NCI-H2107 (cell line): ENCODE results near the gene MLLT3.
"Not testable (repeated sequence)": the region's sequence is repeated elsewhere in the genome, so short reads cannot be mapped to it uniquely, and the experiment has no call there.

Experiments
- DNase-seq: peaks from one replicate; lab custom pipeline; 2025; lab: John Stamatoyannopoulos, UW

Gene MLLT3

DNA sequence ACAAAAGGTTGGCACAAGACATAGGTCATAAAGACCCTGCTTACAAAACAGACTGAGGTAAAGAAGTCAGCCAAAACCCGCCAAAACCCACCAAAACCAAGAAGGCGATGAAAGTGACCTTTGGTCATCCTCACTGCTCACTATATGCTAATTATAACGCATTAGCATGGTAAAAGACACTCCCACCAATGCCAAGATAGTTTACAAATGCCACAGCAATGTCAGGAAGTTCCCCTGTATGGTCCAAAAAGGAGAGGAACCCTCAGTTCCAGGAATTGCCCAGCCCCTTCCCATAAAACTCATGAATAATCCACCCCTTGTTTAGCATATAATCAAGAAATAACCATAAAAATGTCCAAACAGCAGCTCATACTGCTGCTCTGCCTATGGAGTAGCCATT is 27.7 kb downstream of the MLLT3 start:
- DNase-seq, result no peak

DNA sequence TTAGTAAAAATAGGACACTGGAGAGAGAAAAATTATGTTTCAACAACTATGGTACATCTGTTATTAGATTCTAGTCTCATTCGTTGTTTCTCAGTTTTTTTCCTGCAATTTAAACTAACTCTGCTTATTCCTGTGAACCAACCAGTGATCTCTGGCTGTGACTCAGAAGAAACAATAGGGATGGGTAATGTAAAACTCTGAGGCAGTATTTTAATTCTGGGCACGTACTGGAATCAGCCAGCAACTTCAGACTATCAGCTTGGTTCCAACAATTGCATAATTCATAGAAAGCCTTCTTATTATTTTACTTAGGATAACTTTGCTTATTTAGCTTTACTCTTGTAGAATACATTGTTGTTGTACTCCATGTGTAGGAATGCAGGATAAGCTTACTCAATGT is 28.8 kb downstream of the MLLT3 start:
- DNase-seq, result no peak

DNA sequence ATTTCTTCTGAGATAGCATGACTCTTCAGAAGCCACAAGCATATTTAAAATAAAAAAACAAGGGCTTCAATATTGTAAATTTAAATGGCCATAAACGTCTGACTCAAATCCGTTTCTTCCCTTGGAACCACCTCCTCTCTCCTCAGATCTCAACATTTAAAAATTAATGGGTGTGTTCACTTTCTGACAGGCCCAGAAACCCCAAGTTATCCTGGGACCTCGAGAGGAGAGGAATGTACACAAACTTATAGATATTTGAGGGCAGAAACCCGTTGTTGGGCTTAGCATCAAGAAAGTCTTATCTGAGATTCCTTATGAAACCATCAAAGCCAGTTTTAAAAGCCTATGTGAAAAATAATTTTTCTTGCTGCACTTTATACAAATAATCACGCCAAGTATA is 29.2 kb downstream of the MLLT3 start:
- no peak for DNase-seq

DNA sequence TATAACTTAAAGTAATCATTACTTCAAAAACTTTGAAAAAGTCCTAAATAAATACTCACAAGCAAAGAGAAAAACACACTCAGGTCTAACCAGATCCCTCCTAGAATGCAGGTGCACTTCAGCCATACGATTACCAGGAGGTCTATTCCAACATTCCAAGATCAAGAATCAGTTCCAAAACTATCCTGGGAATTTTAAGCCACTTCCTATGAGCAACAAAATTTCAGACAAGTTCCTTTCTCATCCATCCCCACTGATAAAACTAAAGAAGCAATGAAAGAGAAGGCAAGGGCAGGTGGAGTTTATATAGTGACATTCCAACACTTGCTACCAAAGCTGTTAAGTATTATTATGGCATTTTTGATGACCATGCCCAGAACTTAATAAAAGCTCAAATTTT is 29.6 kb downstream of the MLLT3 start:
- DNase-seq, result no peak

DNA sequence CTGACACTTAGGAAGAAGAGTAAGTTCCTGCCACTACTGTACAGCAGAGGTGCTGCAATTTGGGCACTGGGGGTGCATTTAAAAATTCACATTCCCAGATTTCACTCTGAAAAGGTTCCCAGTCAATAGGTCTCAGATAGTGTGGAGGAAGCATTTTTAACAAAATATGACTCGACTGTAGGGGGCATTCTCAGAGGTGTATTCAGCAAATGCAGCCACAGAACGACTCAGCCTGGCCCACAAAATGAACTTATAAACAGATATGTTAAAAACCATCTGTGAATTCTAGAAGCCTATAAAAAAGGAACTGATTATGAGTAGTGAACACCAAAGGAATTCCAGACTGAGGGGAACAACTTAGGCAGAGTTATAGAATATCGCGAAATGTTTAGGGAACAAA is 31.1 kb downstream of the MLLT3 start:
- DNase-seq, result no peak

DNA sequence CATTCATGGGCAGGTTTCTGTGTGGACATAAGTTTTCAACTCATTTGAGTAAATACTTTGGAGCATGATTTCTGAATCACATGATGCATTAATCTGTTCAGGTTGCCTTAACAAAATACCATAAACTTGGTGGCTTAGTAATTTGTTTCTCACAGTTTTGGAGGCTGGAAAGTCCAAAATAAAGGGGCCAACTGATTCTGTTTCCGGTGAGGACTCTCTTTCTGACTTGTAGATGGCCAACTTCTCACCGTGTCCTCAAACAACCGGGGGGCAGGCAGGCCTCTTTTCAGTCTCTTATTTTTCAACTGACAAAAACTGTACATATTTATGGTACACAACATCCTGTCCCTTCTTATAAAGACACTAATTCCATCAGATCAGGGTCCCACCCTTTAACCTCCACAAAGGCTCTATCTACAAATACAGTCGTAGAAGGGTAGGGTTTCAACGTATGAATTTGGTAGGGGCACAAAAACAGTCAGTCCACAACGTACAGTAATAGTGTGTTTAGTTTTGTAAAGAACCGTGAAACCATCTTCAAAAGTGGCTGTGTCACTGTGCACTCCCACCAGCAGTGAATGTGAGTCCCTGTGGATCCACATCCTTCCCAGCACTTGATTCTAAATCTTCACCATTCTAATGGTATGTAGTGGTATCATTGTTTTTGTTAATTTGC is 37.2 kb downstream of the MLLT3 start:
- DNase-seq, result no peak

DNA sequence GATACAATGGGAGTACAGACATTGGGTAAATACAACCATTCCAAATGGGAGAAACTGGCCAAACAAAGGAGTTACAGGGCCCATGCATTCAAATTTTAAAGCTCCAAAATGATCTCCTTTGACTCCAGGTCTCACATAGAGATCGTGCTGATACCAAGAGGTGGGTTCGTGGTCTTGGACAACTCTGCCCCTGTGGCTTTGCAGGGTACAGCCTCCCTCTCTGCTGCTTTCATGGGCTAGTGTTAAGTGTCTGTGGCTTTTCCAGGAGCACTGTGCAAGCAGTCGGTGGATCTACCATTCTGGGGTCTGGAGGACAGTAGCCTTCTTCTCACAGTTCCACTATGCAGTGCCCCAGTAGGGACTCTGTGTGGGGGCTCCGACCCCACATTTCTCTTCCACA is 39.2 kb downstream of the MLLT3 start:
- not testable (repeated sequence) for DNase-seq

DNA sequence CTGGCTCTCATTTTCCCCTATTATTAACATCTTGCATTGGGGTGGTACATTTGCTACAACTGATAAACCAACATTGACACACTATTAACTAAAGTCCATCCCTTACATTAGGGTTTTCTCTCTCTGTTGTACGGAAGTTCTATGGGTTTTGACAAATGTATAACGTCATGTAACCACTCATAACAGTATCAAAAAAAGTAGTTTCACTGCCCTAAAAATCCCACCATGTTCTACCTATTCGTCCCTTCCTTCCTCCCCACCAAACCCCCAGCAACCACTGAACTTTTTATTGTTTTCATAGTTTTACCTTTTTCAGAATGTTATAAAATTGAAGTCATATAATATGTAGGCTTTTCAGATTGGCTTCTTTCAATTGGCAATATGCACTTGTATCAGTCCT is 40.1 kb downstream of the MLLT3 start:
- DNase-seq, result no peak

DNA sequence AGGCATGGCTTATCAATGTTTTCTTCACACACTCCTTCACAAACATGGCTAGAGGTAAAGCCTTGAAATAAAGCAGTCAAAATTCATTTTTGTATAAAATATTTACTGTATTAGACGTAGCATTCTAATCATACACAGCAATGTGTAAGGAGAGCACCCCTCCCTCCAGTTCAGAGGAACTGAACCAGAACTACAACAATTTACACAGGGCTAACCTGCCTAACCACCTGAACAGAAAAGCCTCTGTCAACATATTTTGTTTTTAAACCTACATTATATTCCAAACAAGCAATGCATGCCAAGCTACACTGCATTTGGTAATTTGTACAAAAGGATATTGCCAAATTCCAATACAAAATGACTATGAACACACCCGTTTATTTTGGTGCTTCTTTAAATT is 41.6 kb downstream of the MLLT3 start:
- no peak for DNase-seq

DNA sequence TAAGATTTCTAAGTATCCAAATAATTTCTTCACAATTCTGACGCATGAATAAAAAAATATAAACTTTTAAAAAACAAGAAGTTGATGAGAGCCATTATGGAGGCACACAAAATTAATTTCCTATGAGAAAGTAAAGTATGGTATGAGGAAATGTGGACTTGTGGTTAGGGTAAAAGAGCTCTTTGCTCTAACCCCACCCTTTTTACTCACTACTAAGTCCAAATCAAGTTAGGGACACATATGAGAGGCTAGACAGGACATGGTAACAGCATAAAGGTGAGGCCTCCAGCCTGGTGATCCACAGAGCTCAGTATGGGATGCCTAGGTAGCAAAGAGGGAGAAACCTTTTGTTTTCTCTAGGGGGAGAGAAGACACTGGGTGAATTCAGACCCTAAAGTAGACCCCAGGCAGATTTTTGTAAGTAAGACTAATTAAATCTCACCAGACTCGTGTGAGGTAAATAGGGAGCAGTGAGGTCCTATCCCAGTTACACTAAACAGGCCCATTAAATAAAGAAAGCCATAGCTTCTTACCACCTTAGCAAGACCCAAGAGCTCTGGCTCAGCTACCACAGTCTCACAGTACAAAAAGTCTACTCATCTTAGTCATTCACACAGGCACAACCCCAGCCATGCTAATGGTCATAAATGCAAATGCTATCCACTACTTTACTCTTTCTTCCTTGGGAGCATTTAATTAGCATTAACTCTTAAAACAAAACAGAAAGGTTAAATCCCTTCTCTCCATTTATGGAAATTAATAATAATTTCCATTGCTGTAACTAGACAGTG is 42.6 kb downstream of the MLLT3 start:
- no peak for DNase-seq

DNA sequence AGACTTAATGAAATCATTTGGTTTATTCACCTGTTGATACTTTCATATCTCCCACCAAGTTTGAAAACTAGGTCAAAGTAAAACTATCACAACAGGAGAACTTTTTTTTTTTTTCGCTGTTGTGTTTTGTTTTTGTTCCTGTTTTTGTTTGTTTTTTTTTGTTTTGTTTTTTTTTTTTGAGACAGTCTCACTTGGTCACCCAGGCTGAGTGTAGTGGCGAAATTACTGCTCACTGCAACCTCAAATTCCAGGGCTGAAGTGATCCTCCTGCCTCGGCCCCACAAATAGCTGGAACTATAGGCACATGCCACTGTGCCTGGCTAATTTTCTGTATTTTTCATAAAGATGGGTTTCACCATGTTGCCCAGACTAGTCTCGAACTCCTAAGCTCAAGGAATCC is 49.3 kb downstream of the MLLT3 start:
- DNase-seq, result no peak

DNA sequence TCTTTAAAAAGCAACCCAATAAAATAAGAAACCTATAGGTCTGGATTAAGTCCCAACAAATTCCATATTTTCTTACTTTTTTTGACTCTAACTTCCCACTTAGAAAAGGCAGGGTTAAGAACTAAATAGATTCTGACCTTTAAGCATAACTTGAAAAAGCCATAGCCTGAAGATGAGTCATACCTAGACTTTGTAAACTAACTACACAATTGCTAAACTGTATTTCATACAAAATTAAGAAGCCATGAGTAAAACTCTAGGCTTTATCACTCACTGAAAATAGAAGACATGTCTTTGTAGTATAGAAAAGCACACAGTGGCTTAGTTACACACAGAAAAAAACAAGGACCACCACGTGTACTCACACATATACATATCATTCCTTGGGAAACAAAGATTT is 51.5 kb downstream of the MLLT3 start:
- DNase-seq, result no peak

DNA sequence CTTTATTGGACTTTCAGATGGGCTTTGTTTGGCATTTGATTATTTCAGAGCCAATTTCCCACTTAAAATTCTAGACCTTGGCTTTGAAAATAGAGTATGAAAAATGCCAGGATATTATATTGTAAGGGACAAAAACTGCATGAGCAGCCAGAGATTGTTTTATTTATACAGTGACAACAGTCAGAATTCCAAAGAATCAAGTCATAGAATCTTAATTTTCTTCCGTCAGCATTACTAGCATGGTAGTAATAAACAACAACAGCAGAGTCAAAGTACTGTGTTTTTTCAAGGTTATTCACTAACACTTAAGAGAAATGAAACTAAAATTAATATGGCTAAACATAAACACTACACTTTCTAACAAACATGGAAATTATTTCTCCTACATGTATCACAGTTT is 52.2 kb downstream of the MLLT3 start:
- DNase-seq, result no peak

DNA sequence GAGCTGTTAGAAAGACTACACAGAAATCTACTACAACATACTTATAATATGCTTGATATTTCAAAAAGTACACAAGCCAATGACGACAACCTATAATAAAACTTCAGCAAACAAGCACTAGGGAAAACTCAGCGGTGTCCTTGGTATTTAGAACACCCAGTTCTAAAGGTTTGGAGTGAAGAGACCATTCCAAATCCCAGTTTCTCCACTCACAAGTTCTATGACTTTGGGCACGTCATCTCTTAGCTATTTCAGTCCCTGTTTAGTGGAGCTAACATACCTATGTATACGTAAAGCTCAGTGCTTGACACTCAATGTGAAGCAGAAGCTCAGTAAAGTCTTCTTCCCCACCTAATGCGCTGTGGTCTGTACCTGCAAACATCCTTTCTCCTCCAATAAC is 52.8 kb downstream of the MLLT3 start:
- no peak for DNase-seq

DNA sequence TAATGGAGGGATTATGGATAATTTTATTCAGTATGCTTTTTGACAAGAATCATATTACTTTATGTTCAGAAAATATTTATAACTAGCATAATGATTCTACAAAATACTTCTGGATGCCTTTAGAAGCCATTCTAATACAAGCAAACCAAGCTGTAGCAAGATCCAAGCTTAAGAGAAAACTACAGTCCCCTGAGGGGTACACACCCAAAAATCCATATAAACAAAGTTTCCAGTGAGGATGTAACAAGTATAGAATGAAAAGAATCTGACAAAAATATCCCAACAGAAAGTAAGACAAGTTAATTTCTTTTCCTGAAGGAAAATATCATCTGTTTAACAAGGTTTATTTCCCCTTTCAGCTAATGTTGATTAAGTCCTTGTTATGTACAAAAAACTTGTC is 53.9 kb downstream of the MLLT3 start:
- no peak for DNase-seq

DNA sequence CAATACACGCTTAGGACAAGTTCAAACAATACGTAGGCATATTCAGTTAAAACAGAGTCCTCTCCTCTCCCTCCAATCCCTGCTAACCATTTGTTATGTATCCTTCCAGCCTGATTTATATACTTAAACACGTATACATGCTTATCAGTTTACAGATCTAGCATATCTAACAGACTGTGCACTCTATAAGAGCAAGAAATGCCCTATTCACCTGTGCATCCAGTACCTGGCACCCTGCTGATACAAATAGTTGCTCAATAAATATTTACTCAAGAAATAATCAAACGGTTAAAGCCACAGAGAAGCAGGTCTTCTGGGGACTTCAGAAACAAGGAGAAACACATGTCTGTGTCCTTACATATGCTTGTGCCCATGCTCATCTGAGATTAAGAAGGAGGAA is 55.9 kb downstream of the MLLT3 start:
- DNase-seq, result no peak

DNA sequence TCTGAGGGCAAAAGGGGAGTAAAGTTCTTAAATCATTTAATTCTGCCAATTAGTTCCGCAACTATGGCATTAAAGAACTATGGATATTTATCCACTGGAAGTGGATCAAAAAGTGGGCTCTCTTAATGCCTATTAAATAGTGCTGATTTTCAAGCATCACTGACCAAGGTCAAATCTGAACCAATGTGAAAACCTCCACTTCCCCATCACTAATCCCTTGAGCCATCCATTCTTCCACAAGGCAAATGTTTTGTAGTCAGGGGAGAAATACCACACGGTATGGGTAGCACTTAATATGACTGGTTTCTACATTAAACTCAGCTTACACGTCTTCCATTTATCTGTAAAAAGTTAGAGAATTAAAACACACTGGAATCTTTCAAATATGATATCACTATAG is 57.6 kb downstream of the MLLT3 start:
- DNase-seq, result no peak

DNA sequence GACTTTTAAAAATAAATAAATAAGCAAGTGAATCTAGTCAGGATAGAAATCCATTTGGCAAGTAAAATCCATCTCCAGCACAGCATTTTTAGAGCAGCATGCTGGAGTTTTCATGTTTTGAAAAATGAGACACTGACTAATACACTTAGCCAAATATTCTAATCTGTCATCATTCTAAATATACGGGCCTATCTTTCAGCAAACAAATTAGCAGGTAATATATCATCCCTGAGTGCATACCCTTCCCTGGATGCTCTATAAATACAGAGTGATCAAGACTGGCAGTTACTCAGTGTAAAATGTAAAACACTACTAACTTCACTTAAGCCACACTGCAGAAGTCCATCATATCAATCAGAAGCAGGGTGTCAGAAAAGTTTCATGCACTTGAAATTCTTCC is 58.4 kb downstream of the MLLT3 start:
- DNase-seq, result no peak

DNA sequence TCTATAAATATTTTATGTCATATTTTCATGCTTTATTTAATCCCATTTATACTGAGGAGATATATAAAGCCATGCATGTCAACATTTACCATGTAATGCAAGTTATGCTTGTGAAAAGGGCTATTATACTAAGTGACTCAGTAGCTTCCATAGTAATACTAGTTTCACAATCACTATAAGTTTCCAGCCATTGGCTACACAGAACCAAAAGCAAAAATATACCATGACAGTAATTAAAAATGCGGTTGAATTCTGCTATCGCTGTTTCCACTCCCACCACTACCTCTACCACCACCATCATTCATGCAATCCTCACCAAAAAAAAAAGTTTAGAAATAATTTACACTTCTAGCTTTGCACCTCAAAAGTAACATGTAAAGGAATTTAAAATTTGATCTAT is 60.2 kb downstream of the MLLT3 start:
- no peak for DNase-seq

DNA sequence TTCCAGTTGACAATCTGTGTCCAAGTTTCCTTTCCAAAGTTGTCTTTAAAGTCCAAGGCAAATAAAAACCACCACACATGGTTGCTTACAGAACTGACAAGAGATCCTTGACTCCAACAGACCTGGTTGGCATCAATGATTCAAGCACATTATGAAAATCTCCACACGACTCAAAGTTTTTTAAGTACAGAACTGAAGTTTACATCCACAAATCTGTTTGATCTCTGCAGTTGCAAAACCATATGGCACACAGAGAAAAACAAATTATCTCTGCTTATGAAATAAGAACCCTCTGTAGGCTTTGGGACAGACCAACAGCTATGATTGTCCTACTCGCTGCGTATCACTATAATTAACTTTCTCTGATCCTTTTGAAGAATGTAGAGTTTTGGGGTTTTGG is 60.8 kb downstream of the MLLT3 start:
- no peak for DNase-seq

DNA sequence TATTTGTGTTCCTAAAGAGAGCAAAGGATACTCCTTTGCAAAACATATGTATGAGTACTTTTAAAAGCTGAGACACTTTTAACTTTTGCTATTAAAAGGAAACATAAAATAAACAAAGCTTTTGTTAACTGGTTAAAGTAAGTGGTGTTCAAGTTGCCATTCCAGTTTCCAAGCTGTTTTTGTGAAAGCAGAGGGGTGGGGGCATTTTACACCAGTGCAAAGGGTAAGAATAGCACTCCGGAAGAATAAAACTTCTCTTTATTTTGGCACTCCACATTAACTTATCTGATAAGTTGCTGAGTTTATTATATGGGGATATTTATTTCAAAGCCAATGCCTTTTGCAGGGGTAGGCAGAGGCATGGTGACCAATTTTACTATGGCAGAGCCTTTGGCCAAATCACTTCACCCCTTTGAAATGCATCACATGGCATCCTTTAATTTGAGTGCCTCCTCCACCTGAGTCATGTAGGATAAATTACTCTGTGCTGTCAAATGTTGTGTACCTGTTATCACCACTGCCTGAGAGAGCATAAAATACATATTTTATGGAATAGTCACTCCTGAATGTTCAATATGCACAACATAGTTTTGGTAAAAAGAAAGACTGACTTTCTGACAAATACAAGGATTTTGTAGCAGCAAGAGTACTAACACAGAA is 62.9 kb downstream of the MLLT3 start:
- no peak for DNase-seq

DNA sequence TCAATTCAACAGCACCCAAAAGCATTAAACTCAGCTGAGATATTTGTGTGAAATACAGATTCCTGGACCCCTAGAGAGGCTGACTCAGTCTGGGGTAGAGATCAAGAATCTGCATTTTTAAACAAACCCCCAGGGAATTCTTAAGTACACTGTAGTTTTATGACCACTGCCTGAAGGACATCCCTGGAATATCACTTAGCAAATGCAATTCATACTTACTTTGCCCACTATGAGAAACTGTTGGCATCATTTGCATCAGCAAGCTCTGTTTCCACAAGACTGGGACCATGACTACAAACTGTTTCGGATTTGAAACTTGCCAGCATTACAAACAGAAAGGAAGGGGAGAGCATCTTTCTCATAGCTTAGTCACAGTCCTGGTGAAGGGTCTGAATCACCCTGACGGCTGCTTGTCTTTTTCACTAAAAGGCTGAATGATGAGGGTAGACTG is 63.7 kb downstream of the MLLT3 start:
- no peak for DNase-seq

DNA sequence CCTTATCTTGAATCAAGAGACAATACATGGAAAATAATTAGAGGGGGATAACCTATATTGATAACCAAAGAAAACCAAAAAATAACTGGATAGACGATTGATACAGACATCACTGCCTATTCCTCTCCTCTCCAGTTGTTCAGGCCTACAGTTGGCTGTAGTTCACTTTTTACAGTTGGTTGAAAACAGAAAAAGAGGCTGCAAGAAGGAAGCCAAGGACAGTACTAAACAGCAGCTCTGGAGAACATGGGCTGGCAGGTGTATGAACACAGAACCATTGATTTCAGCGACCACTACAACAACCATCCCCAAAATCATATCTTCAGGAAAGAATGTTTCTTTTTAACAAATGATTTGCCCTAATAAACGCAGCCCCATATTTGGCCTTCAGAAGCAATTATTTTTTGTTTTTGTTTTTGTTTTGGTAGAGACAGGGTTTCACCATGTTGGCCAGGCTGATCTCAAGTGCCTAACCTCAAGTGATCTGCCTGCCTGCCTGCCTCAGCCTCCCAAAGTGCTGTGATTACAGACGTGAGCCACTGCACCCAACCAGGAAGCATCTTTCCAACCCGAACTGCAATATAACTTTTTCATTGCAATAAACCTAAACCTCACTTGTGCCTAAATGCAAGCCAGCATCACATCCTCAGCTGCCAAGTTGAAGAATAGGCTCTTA is 64.3 kb downstream of the MLLT3 start:
- DNase-seq, result no peak
